Heart left ventricle (tissue), 16 donors: ENCODE results near the gene IFIH1. TPM values are rescaled to one million over a fixed set of nuclear protein-coding genes. Genes with fewer than 3 reads are reported as not detected.
A peak's percentile ranks its signal among the peaks of the same experiment; 100 is the strongest.

ENCODE experiments used
- ATAC-seq, 4 donors: fragments of 200-7000 bp; cut with Tn5 transposase; one replicate each; pipeline ENCODE4 v1.9.1; 2020 to 2022; ENCODE audit warnings: moderate library complexity in 4 of 4, mild to moderate bottlenecking in 3 of 4, moderate number of reproducible peaks in 1 of 4
- DNase-seq, 5 donors: peaks; one replicate each; pipeline ENCODE4 v3.0.0-alpha.2; 2020
- H3K27ac ChIP-seq, 12 donors: fragments of 200-600 bp; sonication (generic) in 4 of 12; one replicate each; pipeline versions ENCODE4 v1.5.0 to v1.8.0; 2016 to 2022; ENCODE audit warnings: mild to moderate bottlenecking in 2 of 12
- H3K27me3 ChIP-seq, 9 donors: fragments of 200-600 bp; sonication (generic) in 2 of 9; one replicate each; pipeline versions ENCODE4 v1.5.1 to v1.8.0; 2016 to 2022; ENCODE audit warnings: mild to moderate bottlenecking in 3 of 9
- H3K36me3 ChIP-seq, 9 donors: fragments of 200-600 bp; sonication (generic) in 2 of 9; one replicate each; pipeline versions ENCODE4 v1.5.0 to v1.8.0; 2018 to 2022; ENCODE audit warnings: mild to moderate bottlenecking in 2 of 9
- H3K4me1 ChIP-seq, 12 donors: fragments of 200-600 bp; sonication (generic) in 4 of 12; one replicate each; pipeline versions ENCODE4 v1.5.0 to v1.8.0; 2016 to 2022; ENCODE audit warnings: mild to moderate bottlenecking in 3 of 12
- H3K4me3 ChIP-seq, 12 donors: fragments of 200-600 bp; sonication (generic) in 4 of 12; one replicate each; pipeline versions ENCODE4 v1.5.0 to v1.8.0; 2017 to 2022; ENCODE audit warnings: mild to moderate bottlenecking in 9 of 12, moderate library complexity in 4 of 12
- H3K9me3 ChIP-seq, 12 donors: fragments of 200-600 bp; sonication (generic) in 4 of 12; one replicate each; pipeline versions ENCODE4 v1.5.0 to v1.8.0; 2016 to 2022; ENCODE audit warnings: mild to moderate bottlenecking in 1 of 12
- POLR2A ChIP-seq, 2 donors: fragments of 450-650 bp; IDR thresholded peaks; one replicate each; pipeline ENCODE4 v1.6.1; 2017; ENCODE audit warnings: antibody characterized with exemption in 2 of 2, mild to moderate bottlenecking in 2 of 2, moderate library complexity in 2 of 2
- WGBS, 4 donors: extraction: QIAGEN DNeasy Blood & Tissue Kit in 2 of 4; methylation state at CpG; one replicate each; pipeline versions ENCODE4 v1.1.5 to v1.1.7; 2013 to 2018; 5-methylcytosine and 5-hydroxymethylcytosine counted together
- intact Hi-C, 10 donors: fragments of 100-400 bp; cut with DNase I; formaldehyde crosslinking; loops; one replicate each; pipeline versions ENCODE4 v1.11.1 to v1.14.2; 2022
- polyA plus RNA-seq, 2 donors: library from polyadenylated mRNA; stranded (reverse); fragments of 200-250 nt; gene quantifications; one replicate each; pipeline ENCODE4 v1.2.3, GENCODE V29; 2013
- total RNA-seq, 9 donors: library from RNA; depleted of rRNA in 2 of 9; stranded (reverse); fragments of >200 nt in 2 of 9; fragmentation: NEBNext Ultra II Directional in 3 of 9; extraction: Animal tissue kit (Norgen Biotek cat#: 25700) in 3 of 9; gene quantifications; one replicate each; pipeline versions ENCODE4 v1.1.0 to v1.2.4, GENCODE V29; 2016 to 2023
- TF ChIP-seq, protein P1 (sequence below), 12 donors: fragments of 200-600 bp; sonication (generic) in 4 of 12; IDR thresholded peaks; one replicate each; pipeline versions ENCODE4 v1.5.0 to v1.8.0; 2018 to 2022; ENCODE audit warnings: antibody characterized with exemption in 12 of 12, mild to moderate bottlenecking in 5 of 12
- donor health status: ischemic (EF 13 %, LVEDD 7.1; RV severe dilation, severe dysfunction).
- donor health status: healthy with polysubstance abuse.
- donor health status: DM: no; HTN: yes; CAD: no.
- donor health status: DM: no; HTN: no; CAD: no.
- donor health status: ischemic (EF 25% LVEDD 6.9; RV normal size, moderate dysfunction).
- donor health status: ischemic (EF 25% LVEDD 5.7; RV mildly dilated, moderate dysfunction).
- donor health status: healthy.
- donor health status: DM: yes; HTN: yes; CAD: no.
- donor health status: ischemic (EF 35%, LVEDD 5.7; RV mildly dilated, moderate dysfunction).
- donor health status: nonischemic (EF 11% LVEDD 7.7; RV severe dilation, severe dysfunction).
- donor health status: DM: yes; HTN: yes; CAD: no.
- donor health status: PGD.
- donor health status: ischemic (EF 29% LVEDD 5.4; RV normal size, mild dysfunction).
- donor health status: nonischemic (EF 23%, LVEDD 6.1; RV moderate dilation, normal function).

Gene IFIH1
- total and polyA plus RNA-seq, 11 donors: 3.4 to 24.2 (median 5.5) TPM

DNA sequence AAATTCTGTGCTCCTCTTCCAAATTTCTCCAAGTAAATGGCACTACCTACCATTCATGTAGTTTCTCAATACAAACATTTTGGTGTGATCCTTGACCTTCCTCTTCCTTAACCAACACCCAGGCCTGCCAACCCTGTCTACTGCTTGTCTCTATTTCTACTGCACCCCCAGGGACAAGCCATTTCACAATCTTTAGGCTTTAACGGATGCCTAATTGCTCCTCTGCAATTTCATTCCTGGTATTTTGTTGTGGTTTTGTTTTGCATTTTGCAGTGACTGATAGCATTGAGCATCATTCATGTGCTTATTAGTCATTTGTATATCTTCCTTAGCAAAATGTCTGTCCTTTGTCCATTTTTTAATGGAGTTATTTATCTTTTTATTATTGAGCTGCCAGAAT, 85.3 kb downstream of the IFIH1 start:
- 47 to 70% (median 61%) methylated on average over 1 of the region's 1 CpG for WGBS, 4 donors
- no peak overlapping the region for H3K27ac ChIP-seq
- H3K36me3 ChIP-seq: no peaks in the 10 kb centered on the region
- peak in 1 of 5 donors; percentile 28 for DNase-seq
- intact Hi-C loops: no loop called here
- no peaks in the 10 kb centered on the region for H3K27me3 ChIP-seq
- no peak overlapping the region for H3K4me3 ChIP-seq
- H3K4me1 ChIP-seq: peaks cover 0 to 9% (median 0%) of the 10 kb centered on the region in 12 donors
- no peaks in the 10 kb centered on the region for H3K9me3 ChIP-seq
- TF ChIP-seq, protein P1, sequence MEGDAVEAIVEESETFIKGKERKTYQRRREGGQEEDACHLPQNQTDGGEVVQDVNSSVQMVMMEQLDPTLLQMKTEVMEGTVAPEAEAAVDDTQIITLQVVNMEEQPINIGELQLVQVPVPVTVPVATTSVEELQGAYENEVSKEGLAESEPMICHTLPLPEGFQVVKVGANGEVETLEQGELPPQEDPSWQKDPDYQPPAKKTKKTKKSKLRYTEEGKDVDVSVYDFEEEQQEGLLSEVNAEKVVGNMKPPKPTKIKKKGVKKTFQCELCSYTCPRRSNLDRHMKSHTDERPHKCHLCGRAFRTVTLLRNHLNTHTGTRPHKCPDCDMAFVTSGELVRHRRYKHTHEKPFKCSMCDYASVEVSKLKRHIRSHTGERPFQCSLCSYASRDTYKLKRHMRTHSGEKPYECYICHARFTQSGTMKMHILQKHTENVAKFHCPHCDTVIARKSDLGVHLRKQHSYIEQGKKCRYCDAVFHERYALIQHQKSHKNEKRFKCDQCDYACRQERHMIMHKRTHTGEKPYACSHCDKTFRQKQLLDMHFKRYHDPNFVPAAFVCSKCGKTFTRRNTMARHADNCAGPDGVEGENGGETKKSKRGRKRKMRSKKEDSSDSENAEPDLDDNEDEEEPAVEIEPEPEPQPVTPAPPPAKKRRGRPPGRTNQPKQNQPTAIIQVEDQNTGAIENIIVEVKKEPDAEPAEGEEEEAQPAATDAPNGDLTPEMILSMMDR (IDR thresholded peaks at IDR 0.05): no peak
- no peak for TF ChIP-seq POLR2A (IDR thresholded peaks at IDR 0.05)
- ATAC-seq: no peak

DNA sequence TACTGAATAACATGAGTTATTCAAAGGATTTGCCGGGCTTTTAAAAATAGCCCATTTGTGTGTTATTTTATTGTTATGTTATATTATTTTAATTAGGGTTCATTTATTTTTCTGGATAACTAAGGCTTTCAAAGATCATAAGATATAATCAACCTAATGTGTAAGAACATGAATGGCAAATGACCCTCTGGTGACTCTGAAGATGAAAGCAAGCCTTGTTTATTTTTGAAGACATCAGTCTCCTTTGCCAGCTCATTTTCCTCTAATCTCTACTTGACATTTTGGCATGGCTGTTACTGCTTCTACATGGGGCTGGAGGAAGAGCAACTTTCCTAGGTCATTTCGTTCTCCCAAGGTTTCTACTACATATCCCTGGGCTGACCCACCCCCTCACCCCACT, 85.8 kb downstream of the IFIH1 start:
- Histone ChIP-seq H3K4me3 (no peak overlapping the region), H3K27me3 (no peaks in the 10 kb centered on the region), H3K4me1 (peaks cover 0 to 9% (median 0%) of the 10 kb centered on the region in 12 donors), H3K27ac (no peak overlapping the region), H3K9me3 (no peaks in the 10 kb centered on the region), H3K36me3 (no peaks in the 10 kb centered on the region)
- 62 to 83% (median 74%) methylated on average over 2 of the region's 2 CpGs for WGBS, 4 donors
- intact Hi-C loops: no loop called here
- TF ChIP-seq, protein P1 (IDR thresholded peaks at IDR 0.05): no peak
- no peak for TF ChIP-seq POLR2A (IDR thresholded peaks at IDR 0.05)
- no peak for ATAC-seq
- no peak for DNase-seq

DNA sequence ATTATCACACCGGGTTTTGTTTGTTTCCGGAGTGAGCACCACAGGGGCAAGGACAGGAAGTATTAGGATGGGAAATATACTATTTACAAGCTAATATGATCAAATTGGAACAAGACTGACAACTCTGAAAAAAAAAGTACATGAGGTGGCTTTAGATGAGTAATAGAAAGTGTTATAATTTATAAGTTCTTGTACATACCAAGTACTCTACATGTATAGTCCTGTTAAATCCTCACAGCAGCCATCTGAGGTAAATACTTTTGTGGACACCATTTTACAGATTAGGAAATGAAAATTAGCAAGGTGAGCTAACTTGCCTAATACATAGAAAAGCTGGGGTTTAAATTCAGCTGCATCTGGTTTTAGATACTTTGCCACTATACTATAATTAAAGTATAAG, 86.5 kb downstream of the IFIH1 start:
- no peaks in the 10 kb centered on the region for H3K36me3 ChIP-seq
- no peak overlapping the region for H3K4me3 ChIP-seq
- 40 to 60% (median 50%) methylated on average over 2 of the region's 2 CpGs for WGBS, 4 donors
- peaks cover 0 to 9% (median 0%) of the 10 kb centered on the region in 12 donors for H3K4me1 ChIP-seq
- intact Hi-C loops: no loop called here
- H3K9me3 ChIP-seq: no peaks in the 10 kb centered on the region
- DNase-seq (no peak), ATAC-seq (no peak)
- TF ChIP-seq POLR2A (IDR thresholded peaks at IDR 0.05): no peak
- TF ChIP-seq, protein P1 (IDR thresholded peaks at IDR 0.05): no peak
- no peaks in the 10 kb centered on the region for H3K27me3 ChIP-seq
- H3K27ac ChIP-seq: no peak overlapping the region

DNA sequence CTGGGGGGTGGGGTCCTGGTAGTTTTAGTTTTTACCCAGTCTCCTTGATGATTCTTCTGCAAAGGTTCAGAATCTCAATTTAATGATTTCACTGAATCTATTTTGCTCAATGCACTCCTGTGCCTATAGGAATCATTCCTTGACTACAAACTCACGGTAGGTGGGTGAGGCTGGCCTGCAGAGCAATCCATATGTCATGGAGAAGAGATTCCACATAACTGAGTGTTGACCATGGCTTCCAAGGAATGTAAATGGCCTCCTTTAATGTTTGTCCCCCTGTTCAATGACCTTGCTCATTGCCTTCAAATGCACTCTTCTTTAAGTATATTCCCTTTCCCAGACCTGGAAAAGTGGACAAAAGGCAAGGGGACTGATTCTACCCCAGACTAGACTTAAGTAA, 87.7 kb downstream of the IFIH1 start:
- no peak overlapping the region for H3K4me3 ChIP-seq
- ATAC-seq (no peak), DNase-seq (no peak)
- H3K4me1 ChIP-seq: peaks cover 0 to 9% (median 0%) of the 10 kb centered on the region in 12 donors
- H3K9me3 ChIP-seq: no peaks in the 10 kb centered on the region
- WGBS, 4 donors: 50 to 100% (median 87%) methylated on average over 1 of the region's 1 CpG
- no peak overlapping the region for H3K27ac ChIP-seq
- TF ChIP-seq, protein P1 (IDR thresholded peaks at IDR 0.05): no peak
- no peak for TF ChIP-seq POLR2A (IDR thresholded peaks at IDR 0.05)
- H3K36me3 ChIP-seq: no peaks in the 10 kb centered on the region
- intact Hi-C loops: no loop called here
- no peaks in the 10 kb centered on the region for H3K27me3 ChIP-seq
